Kidney (tissue), 14 donors: ENCODE results near the gene RAB39A. TPM values are rescaled to one million over a fixed set of nuclear protein-coding genes. Genes with fewer than 3 reads are reported as not detected.
"Not testable (repeated sequence)": the region's sequence is repeated elsewhere in the genome, so short reads cannot be mapped to it uniquely, and the experiment has no call there.

Experiments
- DNase-seq, 5 donors: peaks; one replicate each; pipeline ENCODE4 v3.0.0-alpha.2; 2013 to 2020
- FAIRE-seq: peaks from 2 replicates; lab custom pipeline; 2012; peaks lifted over from hg19 to GRCh38; lab: Jason Lieb, UNC
- H3K27ac ChIP-seq, 2 donors: one replicate each; pipeline ENCODE4 v1.7.0; 2013; ENCODE audit warnings: low read depth in 2 of 2, low read length in 2 of 2, inconsistent platforms in 1 of 2
- H3K27me3 ChIP-seq: one replicate; pipeline ENCODE4 v1.7.1; 2013; ENCODE audit warnings: low read length, inconsistent platforms; ENCODE audit not compliant: control insufficient read depth, insufficient read depth
- H3K36me3 ChIP-seq, 3 donors: one replicate each; pipeline versions ENCODE4 v1.7.0 to v1.7.1; 2013; ENCODE audit warnings: low read length in 3 of 3, control low read depth in 1 of 3, inconsistent platforms in 1 of 3; ENCODE audit not compliant: insufficient read depth in 3 of 3, control insufficient read depth in 2 of 3
- H3K4me1 ChIP-seq, 3 donors: one replicate each; pipeline versions ENCODE4 v1.7.0 to v1.7.1; 2013; ENCODE audit warnings: low read length in 3 of 3, inconsistent platforms in 1 of 3, low read depth in 1 of 3; ENCODE audit not compliant: control insufficient read depth in 2 of 3, insufficient read depth in 2 of 3
- H3K4me3 ChIP-seq, 3 donors: one replicate each; pipeline versions ENCODE4 v1.7.0 to v1.8.1; 2013; ENCODE audit warnings: low read length in 3 of 3, control low read depth in 1 of 3, inconsistent platforms in 1 of 3
- H3K9ac ChIP-seq, 3 donors: one replicate each; pipeline versions ENCODE4 v1.7.0 to v1.7.1; 2013; ENCODE audit warnings: low read length in 3 of 3, control low read depth in 1 of 3, inconsistent platforms in 1 of 3
- H3K9me3 ChIP-seq, 3 donors: one replicate each; pipeline versions ENCODE4 v1.7.0 to v1.7.1; 2013; ENCODE audit warnings: low read length in 3 of 3, control low read depth in 1 of 3, inconsistent platforms in 1 of 3; ENCODE audit not compliant: control insufficient read depth in 2 of 3, insufficient read depth in 1 of 3
- CTCF ChIP-seq: IDR thresholded peaks from 3 replicates; pipeline ENCODE4 v1.5.1; 2012; ENCODE audit warnings: mild to moderate bottlenecking, moderate library complexity, borderline replicate concordance; ENCODE audit not compliant: insufficient read depth; ENCODE audit errors: extremely low read depth
- intact Hi-C: fragments of 100-400 bp; cut with DNase I; formaldehyde crosslinking; loops from one replicate; pipeline ENCODE4 v1.11.1; 2022
- polyA plus RNA-seq: library from polyadenylated mRNA; stranded (reverse); fragments of 350-450 nt; fragmentation: Illumina TruSeq; extraction: RNeasy Lipid Tissue Mini Kit (QIAGEN cat#74804); gene quantifications from one replicate; pipeline ENCODE4 v1.2.3, GENCODE V29; 2014; ENCODE audit warnings: low read depth, low replicate concordance; ENCODE audit not compliant: insufficient read depth
- total RNA-seq: library from RNA; stranded (reverse); fragmentation: NEBNext Ultra II Directional; extraction: Animal tissue kit (Norgen Biotek cat#: 25700); gene quantifications from one replicate; pipeline ENCODE4 v1.2.1, GENCODE V29; 2021
- donor health status: control.
- donor health status: control.
- donor health status: control.
- donor health status: control.
- donor health status: control.
- donor health status: DM: yes; HTN: yes; CAD: no.
- donor health status: Normal renal cell carcinoma (clear cell type).

The RAB39A gene
- total and polyA plus RNA-seq, 2 donors from 2014 or later: 2.8 TPM; not detected in 1

GRCh38 chr11:107898270-107898669 lies 30.0 kb upstream of the RAB39A start:
- no peaks in the 10 kb centered on the region for H3K27me3 ChIP-seq
- peak; percentile 33 for TF ChIP-seq CTCF
- intact Hi-C loops: no loop called here
- no peaks in the 10 kb centered on the region for H3K4me1 ChIP-seq
- H3K36me3 ChIP-seq: no peaks in the 10 kb centered on the region
- DNase-seq: peak in 2 of 5 donors; percentile 10 to 21
- no peak overlapping the region for H3K27ac ChIP-seq
- H3K4me3 ChIP-seq: no peak overlapping the region
- H3K9ac ChIP-seq: no peak overlapping the region
- FAIRE-seq: no peak
- no peaks in the 10 kb centered on the region for H3K9me3 ChIP-seq

DNA sequence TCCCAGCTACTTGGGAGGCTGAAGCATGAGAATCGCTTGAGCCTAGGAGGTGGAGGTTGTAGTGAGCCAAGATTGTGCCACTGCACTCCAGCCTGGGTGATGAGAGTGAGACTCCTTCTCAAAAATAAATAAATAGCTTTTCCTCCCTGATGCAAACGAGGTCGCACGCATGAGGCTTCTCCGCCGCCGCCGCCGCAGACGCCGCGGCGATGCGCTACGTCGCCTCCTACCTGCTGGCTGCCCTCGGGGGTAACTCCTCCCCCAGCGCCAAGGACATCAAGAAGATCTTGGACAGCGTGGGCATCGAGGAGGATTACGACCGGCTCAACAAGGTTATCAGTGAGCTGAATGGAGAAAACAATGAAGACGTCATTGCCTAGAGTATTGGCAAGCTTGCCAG lies 20.0 kb upstream of the RAB39A start:
- Histone ChIP-seq H3K27ac (no peak overlapping the region), H3K4me3 (no peak overlapping the region), H3K27me3 (no peaks in the 10 kb centered on the region), H3K9me3 (no peaks in the 10 kb centered on the region), H3K36me3 (no peaks in the 10 kb centered on the region), H3K9ac (no peak overlapping the region), H3K4me1 (no peaks in the 10 kb centered on the region)
- intact Hi-C loops: no loop called here
- TF ChIP-seq CTCF: no peak
- no peak for FAIRE-seq
- no peak for DNase-seq

- H3K36me3 ChIP-seq, H3K27me3 ChIP-seq, H3K4me3 ChIP-seq, H3K9me3 ChIP-seq, intact Hi-C loops, H3K4me1 ChIP-seq, DNase-seq, H3K27ac ChIP-seq, FAIRE-seq, H3K9ac ChIP-seq: not testable (repeated sequence)
Measured at GRCh38 chr11:107912415-107912814, 15.8 kb upstream of the RAB39A start.

- no peaks in the 10 kb centered on the region for H3K36me3 ChIP-seq
- H3K9ac ChIP-seq: no peak overlapping the region
- H3K27me3 ChIP-seq: no peaks in the 10 kb centered on the region
- H3K9me3 ChIP-seq: no peaks in the 10 kb centered on the region
- TF ChIP-seq CTCF: no peak
- H3K4me1 ChIP-seq: no peaks in the 10 kb centered on the region
- no peak for FAIRE-seq
- H3K4me3 ChIP-seq: no peak overlapping the region
- intact Hi-C loops: no loop called here
- H3K27ac ChIP-seq: no peak overlapping the region
- no peak for DNase-seq
Measured at GRCh38 chr11:107915229-107915628, 13.0 kb upstream of the RAB39A start.
